SK-N-SH treated with all-trans-retinoic acid at 6 μM for 48 hours (cell line): Measurements from ENCODE around the gene CHRNA7.

Experiments
- ATAC-seq: fragments of 200-7000 bp; cut with Tn5 transposase; 3 replicates; pipeline ENCODE4 v1.9.1; 2020; ENCODE audit warnings: mild to moderate bottlenecking, moderate library complexity
- ARNTL ChIP-seq: fragments of 450-650 bp; formaldehyde crosslinking; IDR thresholded peaks from 2 replicates; pipeline ENCODE4 v1.5.0; 2020; ENCODE audit warnings: low read depth, mild to moderate bottlenecking, moderate library complexity, borderline replicate concordance
- BACH2 ChIP-seq: fragments of 250-450 bp; sonication (Bioruptor Pico); IDR thresholded peaks from 2 replicates; pipeline ENCODE4 v1.9.0; 2021; ENCODE audit warnings: mild to moderate bottlenecking, borderline replicate concordance
- CSDC2 ChIP-seq: fragments of 250-450 bp; sonication (Bioruptor Pico); IDR thresholded peaks from 2 replicates; pipeline ENCODE4 v1.5.0; 2020; ENCODE audit warnings: mild to moderate bottlenecking, moderate library complexity
- ESRRG ChIP-seq: fragments of 250-450 bp; sonication (Bioruptor Pico); IDR thresholded peaks from 2 replicates; pipeline ENCODE4 v1.6.1; 2021; ENCODE audit warnings: mild to moderate bottlenecking
- GLIS3 ChIP-seq: fragments of 250-450 bp; sonication (Bioruptor Pico); IDR thresholded peaks from 2 replicates; pipeline ENCODE4 v1.5.0; 2020; ENCODE audit warnings: mild to moderate bottlenecking, moderate library complexity
- ISL1 ChIP-seq: fragments of 250-450 bp; sonication (Bioruptor Pico); IDR thresholded peaks from 2 replicates; pipeline ENCODE4 v2.1.2; 2022; ENCODE audit warnings: mild to moderate bottlenecking, moderate library complexity
- OSR1 ChIP-seq: fragments of 250-450 bp; sonication (Bioruptor Pico); IDR thresholded peaks from 2 replicates; pipeline ENCODE4 v1.8.0; 2022; ENCODE audit warnings: moderate library complexity, mild to moderate bottlenecking, inconsistent platforms
- RARB ChIP-seq: fragments of 250-450 bp; sonication (Bioruptor Pico); IDR thresholded peaks from 2 replicates; pipeline ENCODE4 v1.8.0; 2021; ENCODE audit warnings: mild to moderate bottlenecking, moderate library complexity
- SNAI2 ChIP-seq: fragments of 250-450 bp; sonication (Bioruptor Pico); IDR thresholded peaks from 2 replicates; pipeline ENCODE4 v1.5.0; 2020; ENCODE audit warnings: mild to moderate bottlenecking, moderate library complexity
- TCF4 ChIP-seq: fragments of 250-450 bp; sonication (Bioruptor Pico); IDR thresholded peaks from 2 replicates; pipeline ENCODE4 v1.8.0; 2021; ENCODE audit warnings: mild to moderate bottlenecking, moderate library complexity, borderline replicate concordance
- TOX ChIP-seq: fragments of 250-450 bp; sonication (Bioruptor Pico); IDR thresholded peaks from 2 replicates; pipeline ENCODE4 v1.8.0; 2021; ENCODE audit warnings: mild to moderate bottlenecking, moderate library complexity, borderline replicate concordance
- TSHZ2 ChIP-seq: fragments of 250-450 bp; sonication (Bioruptor Pico); IDR thresholded peaks from 2 replicates; pipeline ENCODE4 v1.5.0; 2020; ENCODE audit warnings: mild to moderate bottlenecking, moderate library complexity
- ZC3H10 ChIP-seq: fragments of 250-450 bp; sonication (Bioruptor Pico); IDR thresholded peaks from 2 replicates; pipeline ENCODE4 v1.5.1; 2021; ENCODE audit warnings: mild to moderate bottlenecking, moderate library complexity
- ZFP3 ChIP-seq: fragments of 250-450 bp; sonication (Bioruptor Pico); IDR thresholded peaks from 2 replicates; pipeline ENCODE4 v1.5.0; 2020; ENCODE audit warnings: mild to moderate bottlenecking, moderate library complexity
- ZFP30 ChIP-seq: fragments of 450-650 bp; formaldehyde crosslinking; IDR thresholded peaks from 2 replicates; pipeline ENCODE4 v1.5.0; 2022; ENCODE audit warnings: mild to moderate bottlenecking, moderate library complexity
- ZNF565 ChIP-seq: fragments of 450-650 bp; formaldehyde crosslinking; conservative IDR thresholded peaks from 2 replicates; pipeline ENCODE4 v1.5.0; 2020; ENCODE audit warnings: low read depth, mild to moderate bottlenecking, moderate library complexity
- ZNF70 ChIP-seq: fragments of 450-650 bp; formaldehyde crosslinking; IDR thresholded peaks from 2 replicates; pipeline ENCODE4 v1.5.0; 2020; ENCODE audit warnings: mild to moderate bottlenecking, moderate library complexity
- ZNF8 ChIP-seq: fragments of 450-650 bp; formaldehyde crosslinking; IDR thresholded peaks from 2 replicates; pipeline ENCODE4 v1.5.0; 2020; ENCODE audit warnings: mild to moderate bottlenecking, moderate library complexity
- TF ChIP-seq, protein P1 (sequence below): fragments of 250-450 bp; sonication (Bioruptor Pico); IDR thresholded peaks from 2 replicates; pipeline ENCODE4 v1.8.0; 2020; ENCODE audit warnings: mild to moderate bottlenecking, moderate library complexity, borderline replicate concordance
- TF ChIP-seq, protein P2 (sequence below): fragments of 250-450 bp; sonication (Bioruptor Pico); IDR thresholded peaks from 2 replicates; pipeline ENCODE4 v1.8.0; 2021; ENCODE audit warnings: low read depth, mild to moderate bottlenecking, moderate library complexity, borderline replicate concordance
- TF ChIP-seq, protein P3 (sequence below): fragments of 250-450 bp; sonication (Bioruptor Pico); IDR thresholded peaks from 2 replicates; pipeline ENCODE4 v1.5.1; 2021; ENCODE audit warnings: mild to moderate bottlenecking, moderate library complexity
- TF ChIP-seq, protein P4 (sequence below): fragments of 250-450 bp; sonication (Bioruptor Pico); IDR thresholded peaks from 2 replicates; pipeline ENCODE4 v1.5.1; 2020; ENCODE audit warnings: low read depth, mild to moderate bottlenecking, moderate library complexity

CHRNA7 gene

DNA sequence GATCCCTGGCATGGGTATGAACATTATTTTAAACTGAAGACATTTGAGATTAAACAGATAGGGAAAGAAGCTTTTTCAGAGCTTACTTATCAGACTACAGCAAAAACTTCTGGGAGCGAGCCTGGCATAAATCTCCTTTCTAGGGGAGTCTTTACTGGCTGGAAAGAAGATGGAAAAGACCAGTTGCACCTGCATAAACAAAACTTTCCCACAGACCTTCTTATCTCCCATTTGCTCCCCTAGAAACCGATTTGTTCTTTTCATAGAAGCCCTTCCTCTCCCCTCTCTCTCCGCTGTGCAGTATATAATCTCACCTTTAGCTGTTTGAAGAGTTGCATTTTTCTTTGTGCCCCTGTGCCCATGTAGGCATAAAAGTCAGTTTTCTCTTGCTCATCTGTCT is 93.2 kb downstream of the CHRNA7 start:
- no peak for ATAC-seq
- no peak for TF ChIP-seq SNAI2 (CRISPR knock-in tag)
- no peak for TF ChIP-seq TOX (CRISPR knock-in tag)
- TF ChIP-seq, protein P1, sequence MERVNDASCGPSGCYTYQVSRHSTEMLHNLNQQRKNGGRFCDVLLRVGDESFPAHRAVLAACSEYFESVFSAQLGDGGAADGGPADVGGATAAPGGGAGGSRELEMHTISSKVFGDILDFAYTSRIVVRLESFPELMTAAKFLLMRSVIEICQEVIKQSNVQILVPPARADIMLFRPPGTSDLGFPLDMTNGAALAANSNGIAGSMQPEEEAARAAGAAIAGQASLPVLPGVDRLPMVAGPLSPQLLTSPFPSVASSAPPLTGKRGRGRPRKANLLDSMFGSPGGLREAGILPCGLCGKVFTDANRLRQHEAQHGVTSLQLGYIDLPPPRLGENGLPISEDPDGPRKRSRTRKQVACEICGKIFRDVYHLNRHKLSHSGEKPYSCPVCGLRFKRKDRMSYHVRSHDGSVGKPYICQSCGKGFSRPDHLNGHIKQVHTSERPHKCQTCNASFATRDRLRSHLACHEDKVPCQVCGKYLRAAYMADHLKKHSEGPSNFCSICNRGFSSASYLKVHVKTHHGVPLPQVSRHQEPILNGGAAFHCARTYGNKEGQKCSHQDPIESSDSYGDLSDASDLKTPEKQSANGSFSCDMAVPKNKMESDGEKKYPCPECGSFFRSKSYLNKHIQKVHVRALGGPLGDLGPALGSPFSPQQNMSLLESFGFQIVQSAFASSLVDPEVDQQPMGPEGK (CRISPR knock-in tag) = no peak
- TF ChIP-seq ZNF565 (CRISPR knock-in tag) = no peak
- no peak for TF ChIP-seq ESRRG

- TF ChIP-seq ZFP30 (CRISPR knock-in tag) (no peak), BACH2 (CRISPR knock-in tag) (no peak), OSR1 (CRISPR knock-in tag) (no peak), GLIS3 (CRISPR knock-in tag) (no peak), RARB (CRISPR knock-in tag) (no peak), ZC3H10 (CRISPR knock-in tag) (no peak), TCF4 (CRISPR knock-in tag) (no peak), ZFP3 (CRISPR knock-in tag) (no peak), SNAI2 (CRISPR knock-in tag) (no peak), ARNTL (CRISPR knock-in tag) (no peak), ZNF8 (CRISPR knock-in tag) (no peak), ISL1 (CRISPR knock-in tag) (no peak), ZNF70 (CRISPR knock-in tag) (no peak), ZNF565 (CRISPR knock-in tag) (no peak), CSDC2 (CRISPR knock-in tag) (no peak), TSHZ2 (CRISPR knock-in tag) (no peak)
- TF ChIP-seq, protein P2, sequence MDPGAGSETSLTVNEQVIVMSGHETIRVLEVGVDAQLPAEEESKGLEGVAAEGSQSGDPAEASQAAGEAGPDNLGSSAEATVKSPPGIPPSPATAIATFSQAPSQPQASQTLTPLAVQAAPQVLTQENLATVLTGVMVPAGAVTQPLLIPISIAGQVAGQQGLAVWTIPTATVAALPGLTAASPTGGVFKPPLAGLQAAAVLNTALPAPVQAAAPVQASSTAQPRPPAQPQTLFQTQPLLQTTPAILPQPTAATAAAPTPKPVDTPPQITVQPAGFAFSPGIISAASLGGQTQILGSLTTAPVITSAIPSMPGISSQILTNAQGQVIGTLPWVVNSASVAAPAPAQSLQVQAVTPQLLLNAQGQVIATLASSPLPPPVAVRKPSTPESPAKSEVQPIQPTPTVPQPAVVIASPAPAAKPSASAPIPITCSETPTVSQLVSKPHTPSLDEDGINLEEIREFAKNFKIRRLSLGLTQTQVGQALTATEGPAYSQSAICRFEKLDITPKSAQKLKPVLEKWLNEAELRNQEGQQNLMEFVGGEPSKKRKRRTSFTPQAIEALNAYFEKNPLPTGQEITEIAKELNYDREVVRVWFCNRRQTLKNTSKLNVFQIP (CRISPR knock-in tag) = no peak
- TF ChIP-seq, protein P3, sequence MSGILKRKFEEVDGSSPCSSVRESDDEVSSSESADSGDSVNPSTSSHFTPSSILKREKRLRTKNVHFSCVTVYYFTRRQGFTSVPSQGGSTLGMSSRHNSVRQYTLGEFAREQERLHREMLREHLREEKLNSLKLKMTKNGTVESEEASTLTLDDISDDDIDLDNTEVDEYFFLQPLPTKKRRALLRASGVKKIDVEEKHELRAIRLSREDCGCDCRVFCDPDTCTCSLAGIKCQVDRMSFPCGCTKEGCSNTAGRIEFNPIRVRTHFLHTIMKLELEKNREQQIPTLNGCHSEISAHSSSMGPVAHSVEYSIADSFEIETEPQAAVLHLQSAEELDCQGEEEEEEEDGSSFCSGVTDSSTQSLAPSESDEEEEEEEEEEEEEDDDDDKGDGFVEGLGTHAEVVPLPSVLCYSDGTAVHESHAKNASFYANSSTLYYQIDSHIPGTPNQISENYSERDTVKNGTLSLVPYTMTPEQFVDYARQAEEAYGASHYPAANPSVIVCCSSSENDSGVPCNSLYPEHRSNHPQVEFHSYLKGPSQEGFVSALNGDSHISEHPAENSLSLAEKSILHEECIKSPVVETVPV (CRISPR knock-in tag) = no peak
- TF ChIP-seq, protein P1 (CRISPR knock-in tag) = no peak
- TF ChIP-seq, protein P4, sequence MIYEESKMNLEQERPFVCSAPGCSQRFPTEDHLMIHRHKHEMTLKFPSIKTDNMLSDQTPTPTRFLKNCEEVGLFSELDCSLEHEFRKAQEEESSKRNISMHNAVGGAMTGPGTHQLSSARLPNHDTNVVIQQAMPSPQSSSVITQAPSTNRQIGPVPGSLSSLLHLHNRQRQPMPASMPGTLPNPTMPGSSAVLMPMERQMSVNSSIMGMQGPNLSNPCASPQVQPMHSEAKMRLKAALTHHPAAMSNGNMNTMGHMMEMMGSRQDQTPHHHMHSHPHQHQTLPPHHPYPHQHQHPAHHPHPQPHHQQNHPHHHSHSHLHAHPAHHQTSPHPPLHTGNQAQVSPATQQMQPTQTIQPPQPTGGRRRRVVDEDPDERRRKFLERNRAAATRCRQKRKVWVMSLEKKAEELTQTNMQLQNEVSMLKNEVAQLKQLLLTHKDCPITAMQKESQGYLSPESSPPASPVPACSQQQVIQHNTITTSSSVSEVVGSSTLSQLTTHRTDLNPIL (CRISPR knock-in tag) = no peak
- no peak for ATAC-seq
Measured at GRCh38 chr15:32124726-32125125, 94.4 kb downstream of the CHRNA7 start.
